Activated gamma-delta T cell (primary cell): ENCODE results near the gene FBXL16.

ENCODE experiments used
- DNase-seq: peaks from one replicate; lab custom pipeline; 2025; lab: John Stamatoyannopoulos, UW

FBXL16 gene

GRCh38 chr16:678209-678857 lies 27.3 kb downstream of the FBXL16 start:
- DNase-seq: no peak

GRCh38 chr16:677316-678190 lies 28.0 kb downstream of the FBXL16 start:
- DNase-seq: no peak

GRCh38 chr16:676913-677312 lies 28.7 kb downstream of the FBXL16 start:
- no peak for DNase-seq

GRCh38 chr16:676565-676902 lies 29.1 kb downstream of the FBXL16 start:
- DNase-seq: no peak

- no peak for DNase-seq
These were observed 29.6 kb downstream of the FBXL16 start for GRCh38 chr16:675884-676564.

- DNase-seq: no peak
These were observed 30.4 kb downstream of the FBXL16 start, which contains the start of gene RHBDL1 for GRCh38 chr16:674968-675883. Gene RHBDL1, plus strand, starts transcription at chr16:675671. Its CDS starts 120 bp downstream, at chr16:675791.

GRCh38 chr16:674214-674881 lies 31.3 kb downstream of the FBXL16 start:
- DNase-seq: no peak

- DNase-seq: no peak
These were observed 32.1 kb downstream of the FBXL16 start for GRCh38 chr16:673399-673991.

- DNase-seq: no peak
These were observed 32.8 kb downstream of the FBXL16 start for GRCh38 chr16:672851-673250.

GRCh38 chr16:672371-672770 lies 33.2 kb downstream of the FBXL16 start:
- DNase-seq: no peak

GRCh38 chr16:671353-672131 lies 34.1 kb downstream of the FBXL16 start:
- DNase-seq: no peak

GRCh38 chr16:670485-671352 lies 34.9 kb downstream of the FBXL16 start:
- DNase-seq: no peak

- DNase-seq: no peak
These were observed 35.9 kb downstream of the FBXL16 start for GRCh38 chr16:669666-670065.

- DNase-seq: no peak
These were observed 37.0 kb downstream of the FBXL16 start for GRCh38 chr16:668519-669171.

GRCh38 chr16:667780-668518 lies 37.7 kb downstream of the FBXL16 start, which contains the start of gene RHOT2:
Gene RHOT2, plus strand, starts transcription at chr16:668132. Its CDS starts 68 bp downstream, at chr16:668200.
- DNase-seq: peak; percentile 91

GRCh38 chr16:667113-667779 lies 38.4 kb downstream of the FBXL16 start:
- no peak for DNase-seq

GRCh38 chr16:666572-666971 lies 39.0 kb downstream of the FBXL16 start:
- DNase-seq: no peak
